Heart left ventricle (tissue), 16 donors: Measurements from ENCODE around the gene EBF4. TPM values are rescaled to one million over a fixed set of nuclear protein-coding genes. Genes with fewer than 3 reads are reported as not detected.

Experiments
- ATAC-seq, 4 donors: fragments of 200-7000 bp; cut with Tn5 transposase; one replicate each; pipeline ENCODE4 v1.9.1; 2020 to 2022; ENCODE audit warnings: moderate library complexity in 4 of 4, mild to moderate bottlenecking in 3 of 4, moderate number of reproducible peaks in 1 of 4
- DNase-seq, 5 donors: peaks; one replicate each; pipeline ENCODE4 v3.0.0-alpha.2; 2020
- H3K27ac ChIP-seq, 12 donors: fragments of 200-600 bp; sonication (generic) in 4 of 12; one replicate each; pipeline versions ENCODE4 v1.5.0 to v1.8.0; 2016 to 2022; ENCODE audit warnings: mild to moderate bottlenecking in 2 of 12
- H3K27me3 ChIP-seq, 9 donors: fragments of 200-600 bp; sonication (generic) in 2 of 9; one replicate each; pipeline versions ENCODE4 v1.5.1 to v1.8.0; 2016 to 2022; ENCODE audit warnings: mild to moderate bottlenecking in 3 of 9
- H3K36me3 ChIP-seq, 9 donors: fragments of 200-600 bp; sonication (generic) in 2 of 9; one replicate each; pipeline versions ENCODE4 v1.5.0 to v1.8.0; 2018 to 2022; ENCODE audit warnings: mild to moderate bottlenecking in 2 of 9
- H3K4me1 ChIP-seq, 12 donors: fragments of 200-600 bp; sonication (generic) in 4 of 12; one replicate each; pipeline versions ENCODE4 v1.5.0 to v1.8.0; 2016 to 2022; ENCODE audit warnings: mild to moderate bottlenecking in 3 of 12
- H3K4me3 ChIP-seq, 12 donors: fragments of 200-600 bp; sonication (generic) in 4 of 12; one replicate each; pipeline versions ENCODE4 v1.5.0 to v1.8.0; 2017 to 2022; ENCODE audit warnings: mild to moderate bottlenecking in 9 of 12, moderate library complexity in 4 of 12
- H3K9me3 ChIP-seq, 12 donors: fragments of 200-600 bp; sonication (generic) in 4 of 12; one replicate each; pipeline versions ENCODE4 v1.5.0 to v1.8.0; 2016 to 2022; ENCODE audit warnings: mild to moderate bottlenecking in 1 of 12
- CTCF ChIP-seq, 12 donors: fragments of 200-600 bp; sonication (generic) in 4 of 12; IDR thresholded peaks; one replicate each; pipeline versions ENCODE4 v1.5.0 to v1.8.0; 2018 to 2022; ENCODE audit warnings: antibody characterized with exemption in 12 of 12, mild to moderate bottlenecking in 5 of 12
- POLR2A ChIP-seq, 2 donors: fragments of 450-650 bp; IDR thresholded peaks; one replicate each; pipeline ENCODE4 v1.6.1; 2017; ENCODE audit warnings: antibody characterized with exemption in 2 of 2, mild to moderate bottlenecking in 2 of 2, moderate library complexity in 2 of 2
- whole genome bisulfite sequencing, 4 donors: extraction: QIAGEN DNeasy Blood & Tissue Kit in 2 of 4; methylation state at CpG; one replicate each; pipeline versions ENCODE4 v1.1.5 to v1.1.7; 2013 to 2018; 5-methylcytosine and 5-hydroxymethylcytosine counted together
- intact Hi-C, 10 donors: fragments of 100-400 bp; cut with DNase I; formaldehyde crosslinking; loops; one replicate each; pipeline versions ENCODE4 v1.11.1 to v1.14.2; 2022
- polyA plus RNA-seq, 2 donors: library from polyadenylated mRNA; stranded (reverse); fragments of 200-250 nt; gene quantifications; one replicate each; pipeline ENCODE4 v1.2.3, GENCODE V29; 2013
- total RNA-seq, 9 donors: library from RNA; depleted of rRNA in 2 of 9; stranded (reverse); fragments of >200 nt in 2 of 9; fragmentation: NEBNext Ultra II Directional in 3 of 9; extraction: Animal tissue kit (Norgen Biotek cat#: 25700) in 3 of 9; gene quantifications; one replicate each; pipeline versions ENCODE4 v1.1.0 to v1.2.4, GENCODE V29; 2016 to 2023
- donor health status: ischemic (EF 13 %, LVEDD 7.1; RV severe dilation, severe dysfunction).
- donor health status: healthy with polysubstance abuse.
- donor health status: DM: no; HTN: yes; CAD: no.
- donor health status: DM: no; HTN: no; CAD: no.
- donor health status: ischemic (EF 25% LVEDD 6.9; RV normal size, moderate dysfunction).
- donor health status: ischemic (EF 25% LVEDD 5.7; RV mildly dilated, moderate dysfunction).
- donor health status: healthy.
- donor health status: DM: yes; HTN: yes; CAD: no.
- donor health status: ischemic (EF 35%, LVEDD 5.7; RV mildly dilated, moderate dysfunction).
- donor health status: nonischemic (EF 11% LVEDD 7.7; RV severe dilation, severe dysfunction).
- donor health status: DM: yes; HTN: yes; CAD: no.
- donor health status: PGD.
- donor health status: ischemic (EF 29% LVEDD 5.4; RV normal size, mild dysfunction).
- donor health status: nonischemic (EF 23%, LVEDD 6.1; RV moderate dilation, normal function).

EBF4 gene
- total and polyA plus RNA-seq, 11 donors, result 2.5 to 6.4 (median 3.8) TPM

DNA sequence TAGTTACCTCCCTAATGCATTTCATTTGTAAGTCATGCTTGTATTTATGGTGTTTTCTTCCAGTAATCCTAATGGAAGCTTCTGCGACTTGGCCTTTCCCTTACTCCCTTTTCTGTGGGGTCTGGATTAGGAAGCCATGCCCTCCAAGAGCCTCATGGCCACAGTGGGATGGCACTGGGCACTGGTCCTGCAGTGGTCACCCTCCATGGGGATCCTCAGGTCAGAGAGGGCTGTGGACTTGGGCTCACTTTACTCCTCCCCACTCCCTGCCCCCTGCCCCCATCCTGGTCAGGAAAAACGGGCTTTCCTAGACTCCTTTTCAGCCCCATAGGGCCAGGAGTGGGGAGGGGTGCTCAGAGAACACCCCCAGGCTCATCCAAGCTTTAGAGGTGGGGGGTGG lies 49.9 kb downstream of the EBF4 start:
- ATAC-seq (no peak), DNase-seq (no peak)
- H3K27me3 ChIP-seq, result peaks cover 0 to 5% (median 0%) of the 10 kb centered on the region in 9 donors
- intact Hi-C loops, result loop anchor here in 4 of 10 donors (2.0 to 10.0 kb wide), 4 partner anchors 40 to 58 kb away; partner anchors contain the start of gene EBF4 (in 1 of the 4)
- no peaks in the 10 kb centered on the region for H3K9me3 ChIP-seq
- 79 to 93% (median 84%) methylated on average over 2 of the region's 2 CpGs for WGBS, 4 donors
- TF ChIP-seq POLR2A (IDR thresholded peaks at IDR 0.05) (no peak), CTCF (IDR thresholded peaks at IDR 0.05) (no peak)
- H3K4me1 ChIP-seq, result peaks cover 0 to 9% (median 0%) of the 10 kb centered on the region in 12 donors
- peak overlapping the region in 1 of 12 donors; percentile 32 for H3K27ac ChIP-seq
- H3K4me3 ChIP-seq, result no peak overlapping the region
- no peaks in the 10 kb centered on the region for H3K36me3 ChIP-seq

GRCh38 chr20:2742934-2743559 lies 50.5 kb downstream of the EBF4 start:
- DNase-seq, result peak in 2 of 5 donors; percentile 32 to 36
- Histone ChIP-seq H3K27me3 (peaks cover 0 to 5% (median 0%) of the 10 kb centered on the region in 9 donors), H3K4me1 (peaks cover 0 to 9% (median 0%) of the 10 kb centered on the region in 12 donors), H3K9me3 (no peaks in the 10 kb centered on the region), H3K27ac (peak overlapping the region in 1 of 12 donors; percentile 32), H3K36me3 (no peaks in the 10 kb centered on the region), H3K4me3 (no peak overlapping the region)
- intact Hi-C loops, result loop anchor here in 4 of 10 donors (2.0 to 10.0 kb wide), 4 partner anchors 41 to 58 kb away; partner anchors contain the start of gene EBF4 (in 1 of the 4)
- 12 to 24% (median 15%) methylated on average over 7 to 12 of the region's 12 CpGs for WGBS, 4 donors
- peak in 3 of 4 donors; percentile 37 to 55 (median 54) for ATAC-seq
- TF ChIP-seq POLR2A (IDR thresholded peaks at IDR 0.05), result no peak
- peak; percentile 47 to 90 (median 66) for TF ChIP-seq CTCF (IDR thresholded peaks at IDR 0.05)

GRCh38 chr20:2745060-2745910 lies 52.7 kb downstream of the EBF4 start:
- Histone ChIP-seq H3K27ac (no peak overlapping the region), H3K9me3 (no peaks in the 10 kb centered on the region), H3K4me3 (no peak overlapping the region), H3K36me3 (no peaks in the 10 kb centered on the region), H3K27me3 (peaks cover 0 to 11% (median 6%) of the 10 kb centered on the region in 9 donors), H3K4me1 (peaks cover 0 to 9% (median 0%) of the 10 kb centered on the region in 12 donors)
- DNase-seq (no peak), ATAC-seq (no peak)
- 80 to 84% (median 81%) methylated on average over 8 to 12 of the region's 12 CpGs for WGBS, 4 donors
- no peak for TF ChIP-seq CTCF (IDR thresholded peaks at IDR 0.05)
- TF ChIP-seq POLR2A (IDR thresholded peaks at IDR 0.05), result no peak
- intact Hi-C loops, result loop anchor here in 1 of 10 donors (10.0 kb wide), 1 partner anchor 60 kb away; no protein-coding TSS in a partner anchor
